ENCODE measurements around the gene ROR2.
"Not testable (repeated sequence)": the region's sequence is repeated elsewhere in the genome, so short reads cannot be mapped to it uniquely, and the experiment has no call there.

The ROR2 gene

GRCh38 chr9:91799113-91799744 lies 150.8 kb downstream of the ROR2 start:
- Histone ChIP-seq H3K27me3 (ENCODE audit: low read length) (no peaks in the 10 kb centered on the region), H3F3A (ENCODE audit: insufficient read depth) (no peaks in the 10 kb centered on the region), H3K9me3 (ENCODE audit: insufficient read depth, low read length) (no peaks in the 10 kb centered on the region), H3K27ac (ENCODE audit: low read depth, low read length) (no peak overlapping the region), H3K9ac (ENCODE audit: low read length) (no peak overlapping the region), H4K20me1 (ENCODE audit: low read depth, low read length) (no peaks in the 10 kb centered on the region), H2AFZ (ENCODE audit: low read depth, low read length, severe bottlenecking) (no peak overlapping the region), H3K4me2 (ENCODE audit: low read depth, low read length, poor library complexity, severe bottlenecking) (no peak overlapping the region), H3K9me2 (replicated peaks; ENCODE audit: insufficient read depth, low read length) (no peaks in the 10 kb centered on the region), H3K4me3 (ENCODE audit: insufficient read depth, low read length, poor library complexity, severe bottlenecking) (no peak overlapping the region), H3K36me3 (ENCODE audit: low read length) (no peaks in the 10 kb centered on the region), H3K79me2 (ENCODE audit: insufficient read depth, low read length) (no peaks in the 10 kb centered on the region)
- TF ChIP-seq CTCF (IDR thresholded peaks at IDR 0.05; ENCODE audit: insufficient read depth, low read length, poor library complexity, severe bottlenecking), result no peak

- H2AFZ ChIP-seq (ENCODE audit: low read depth, low read length, severe bottlenecking); H3K9me3 ChIP-seq (ENCODE audit: insufficient read depth, low read length); H3F3A ChIP-seq (ENCODE audit: insufficient read depth); H3K4me3 ChIP-seq (ENCODE audit: insufficient read depth, low read length, poor library complexity, severe bottlenecking); H3K9me2 ChIP-seq (replicated peaks; ENCODE audit: insufficient read depth, low read length); H3K36me3 ChIP-seq (ENCODE audit: low read length); H3K27ac ChIP-seq (ENCODE audit: low read depth, low read length); H3K4me2 ChIP-seq (ENCODE audit: low read depth, low read length, poor library complexity, severe bottlenecking); H3K9ac ChIP-seq (ENCODE audit: low read length); H3K27me3 ChIP-seq (ENCODE audit: low read length); H4K20me1 ChIP-seq (ENCODE audit: low read depth, low read length); H3K79me2 ChIP-seq (ENCODE audit: insufficient read depth, low read length): not testable (repeated sequence)
Observed at GRCh38 chr9:91798273-91799112, 151.5 kb downstream of the ROR2 start.

GRCh38 chr9:91797517-91797916 lies 152.5 kb downstream of the ROR2 start:
- H3K9ac ChIP-seq (ENCODE audit: low read length); H3K4me2 ChIP-seq (ENCODE audit: low read depth, low read length, poor library complexity, severe bottlenecking); H3K9me2 ChIP-seq (replicated peaks; ENCODE audit: insufficient read depth, low read length); H3K4me3 ChIP-seq (ENCODE audit: insufficient read depth, low read length, poor library complexity, severe bottlenecking); H2AFZ ChIP-seq (ENCODE audit: low read depth, low read length, severe bottlenecking); H3K79me2 ChIP-seq (ENCODE audit: insufficient read depth, low read length); H3K36me3 ChIP-seq (ENCODE audit: low read length); H4K20me1 ChIP-seq (ENCODE audit: low read depth, low read length); H3K27ac ChIP-seq (ENCODE audit: low read depth, low read length); H3K9me3 ChIP-seq (ENCODE audit: insufficient read depth, low read length); H3K27me3 ChIP-seq (ENCODE audit: low read length); H3F3A ChIP-seq (ENCODE audit: insufficient read depth): not testable (repeated sequence)

GRCh38 chr9:91796516-91796915 lies 153.5 kb downstream of the ROR2 start:
- not testable (repeated sequence) for H2AFZ ChIP-seq (ENCODE audit: low read depth, low read length, severe bottlenecking); H3F3A ChIP-seq (ENCODE audit: insufficient read depth); H3K9me3 ChIP-seq (ENCODE audit: insufficient read depth, low read length); H3K4me2 ChIP-seq (ENCODE audit: low read depth, low read length, poor library complexity, severe bottlenecking); H4K20me1 ChIP-seq (ENCODE audit: low read depth, low read length); H3K9me2 ChIP-seq (replicated peaks; ENCODE audit: insufficient read depth, low read length); H3K4me3 ChIP-seq (ENCODE audit: insufficient read depth, low read length, poor library complexity, severe bottlenecking); H3K36me3 ChIP-seq (ENCODE audit: low read length); H3K9ac ChIP-seq (ENCODE audit: low read length); H3K27ac ChIP-seq (ENCODE audit: low read depth, low read length); H3K27me3 ChIP-seq (ENCODE audit: low read length); H3K79me2 ChIP-seq (ENCODE audit: insufficient read depth, low read length)

GRCh38 chr9:91795598-91796241 lies 154.3 kb downstream of the ROR2 start:
- TF ChIP-seq EZH2phosphoT487 (conservative IDR thresholded peaks at IDR 0.05; ENCODE audit: low read length), result no peak
- TF ChIP-seq CTCF (IDR thresholded peaks at IDR 0.05; ENCODE audit: insufficient read depth, low read length, poor library complexity, severe bottlenecking), result no peak
- no peak overlapping the region for H2AFZ ChIP-seq (ENCODE audit: low read depth, low read length, severe bottlenecking)
- H4K20me1 ChIP-seq (ENCODE audit: low read depth, low read length), result no peaks in the 10 kb centered on the region
- no peak overlapping the region for H3K4me2 ChIP-seq (ENCODE audit: low read depth, low read length, poor library complexity, severe bottlenecking)
- no peaks in the 10 kb centered on the region for H3K36me3 ChIP-seq (ENCODE audit: low read length)
- no peak overlapping the region for H3K9ac ChIP-seq (ENCODE audit: low read length)
- no peaks in the 10 kb centered on the region for H3K9me3 ChIP-seq (ENCODE audit: insufficient read depth, low read length)
- H3F3A ChIP-seq (ENCODE audit: insufficient read depth), result no peaks in the 10 kb centered on the region
- H3K27me3 ChIP-seq (ENCODE audit: low read length), result no peaks in the 10 kb centered on the region
- H3K79me2 ChIP-seq (ENCODE audit: insufficient read depth, low read length), result no peaks in the 10 kb centered on the region
- H3K27ac ChIP-seq (ENCODE audit: low read depth, low read length), result no peak overlapping the region
- no peak overlapping the region for H3K4me3 ChIP-seq (ENCODE audit: insufficient read depth, low read length, poor library complexity, severe bottlenecking)
- H3K9me2 ChIP-seq (replicated peaks; ENCODE audit: insufficient read depth, low read length), result no peaks in the 10 kb centered on the region

GRCh38 chr9:91793371-91793770 lies 156.7 kb downstream of the ROR2 start:
- not testable (repeated sequence) for H3K9me2 ChIP-seq (replicated peaks; ENCODE audit: insufficient read depth, low read length); H3K9ac ChIP-seq (ENCODE audit: low read length); H3K27ac ChIP-seq (ENCODE audit: low read depth, low read length); H2AFZ ChIP-seq (ENCODE audit: low read depth, low read length, severe bottlenecking); H3K4me2 ChIP-seq (ENCODE audit: low read depth, low read length, poor library complexity, severe bottlenecking); H3F3A ChIP-seq (ENCODE audit: insufficient read depth); H4K20me1 ChIP-seq (ENCODE audit: low read depth, low read length); H3K36me3 ChIP-seq (ENCODE audit: low read length); H3K27me3 ChIP-seq (ENCODE audit: low read length); H3K79me2 ChIP-seq (ENCODE audit: insufficient read depth, low read length); H3K4me3 ChIP-seq (ENCODE audit: insufficient read depth, low read length, poor library complexity, severe bottlenecking); H3K9me3 ChIP-seq (ENCODE audit: insufficient read depth, low read length)
